Ecto neural progenitor cell (in vitro differentiated cells): ENCODE measurements around the gene RABEPK.
"Not testable (repeated sequence)": the region's sequence is repeated elsewhere in the genome, so short reads cannot be mapped to it uniquely, and the experiment has no call there.

ENCODE experiments used
- DNase-seq: peaks from one replicate; pipeline ENCODE4 v3.0.0-alpha.2; 2018; ENCODE audit warnings: low spot score

RABEPK gene, protein sequence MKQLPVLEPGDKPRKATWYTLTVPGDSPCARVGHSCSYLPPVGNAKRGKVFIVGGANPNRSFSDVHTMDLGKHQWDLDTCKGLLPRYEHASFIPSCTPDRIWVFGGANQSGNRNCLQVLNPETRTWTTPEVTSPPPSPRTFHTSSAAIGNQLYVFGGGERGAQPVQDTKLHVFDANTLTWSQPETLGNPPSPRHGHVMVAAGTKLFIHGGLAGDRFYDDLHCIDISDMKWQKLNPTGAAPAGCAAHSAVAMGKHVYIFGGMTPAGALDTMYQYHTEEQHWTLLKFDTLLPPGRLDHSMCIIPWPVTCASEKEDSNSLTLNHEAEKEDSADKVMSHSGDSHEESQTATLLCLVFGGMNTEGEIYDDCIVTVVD

GRCh38 chr9:125200216-125201047 is at the start of gene RABEPK:
Gene RABEPK, plus strand, starts transcription at chr9:125200542. Its CDS starts 2,472 bp downstream, at chr9:125203014.
- DNase-seq = peak; percentile 94

- DNase-seq = no peak
Measured at GRCh38 chr9:125151730-125152129, 48.6 kb upstream of the RABEPK start.

DNA sequence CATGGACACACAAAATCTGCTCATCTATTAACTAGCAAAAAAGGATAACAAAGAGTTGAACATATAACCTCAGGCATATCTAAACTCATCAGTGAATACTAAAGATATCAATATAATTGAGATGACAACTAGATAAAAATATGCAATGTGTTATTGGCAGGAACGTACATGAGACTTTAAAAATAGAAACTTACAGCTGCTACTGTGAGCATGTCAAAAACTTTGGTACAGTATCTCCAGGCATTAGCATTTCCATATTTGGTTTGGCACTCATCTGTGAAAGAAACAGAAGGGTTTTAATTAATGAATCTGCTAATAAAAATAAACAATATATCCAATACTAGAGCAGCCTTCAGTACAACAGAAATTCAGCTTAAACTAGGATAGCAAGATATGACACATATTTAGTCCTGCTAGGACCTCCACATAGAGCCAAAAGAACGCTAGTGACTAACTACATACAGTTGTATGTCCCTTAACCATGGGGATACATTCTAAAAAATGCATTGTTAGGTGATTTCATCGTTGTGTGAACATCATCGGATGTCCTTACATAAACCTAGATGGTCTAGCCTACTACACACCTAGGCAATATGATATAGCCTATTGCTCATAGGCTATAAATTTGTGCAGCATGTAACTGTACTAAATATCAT is 46.5 kb upstream of the RABEPK start:
- no peak for DNase-seq

DNA sequence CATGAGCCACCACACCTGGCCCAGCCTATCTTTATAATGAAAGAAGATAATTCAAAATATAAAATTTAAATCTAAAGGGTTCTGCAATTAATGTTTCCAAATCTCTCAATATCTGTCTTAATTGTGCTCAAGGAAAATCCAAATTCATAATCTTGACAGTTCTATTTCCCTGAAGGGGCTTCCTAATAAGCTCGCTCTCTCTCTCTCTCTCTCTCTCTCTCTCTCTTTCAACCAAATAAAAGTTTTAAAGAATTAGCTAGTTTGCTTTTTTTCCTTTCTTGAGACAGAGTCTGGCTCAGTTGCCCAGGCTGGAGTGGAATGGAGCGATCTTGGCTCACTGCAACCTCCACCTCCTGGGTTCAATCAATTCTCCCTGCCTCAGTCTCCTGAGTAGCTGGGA is 43.8 kb upstream of the RABEPK start:
- DNase-seq = no peak

DNA sequence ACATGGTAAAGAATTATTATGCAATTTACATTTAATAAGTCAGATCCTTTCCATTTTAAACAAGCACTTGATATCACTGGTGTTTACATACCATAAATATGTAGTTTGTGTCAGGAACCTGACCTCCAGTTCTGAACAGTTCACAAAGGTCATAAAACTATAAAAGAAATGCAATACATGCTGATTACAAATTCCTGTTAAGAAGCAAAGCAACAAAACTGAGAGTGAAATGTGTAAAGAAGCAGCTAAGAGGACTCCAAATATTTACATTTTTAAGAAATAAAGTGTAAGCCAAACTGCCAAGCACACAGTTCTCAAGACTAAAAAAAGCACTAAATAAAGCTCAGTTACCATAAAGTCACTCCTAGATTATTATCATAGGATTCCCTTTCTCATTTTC is 39.6 kb upstream of the RABEPK start:
- DNase-seq = no peak

DNA sequence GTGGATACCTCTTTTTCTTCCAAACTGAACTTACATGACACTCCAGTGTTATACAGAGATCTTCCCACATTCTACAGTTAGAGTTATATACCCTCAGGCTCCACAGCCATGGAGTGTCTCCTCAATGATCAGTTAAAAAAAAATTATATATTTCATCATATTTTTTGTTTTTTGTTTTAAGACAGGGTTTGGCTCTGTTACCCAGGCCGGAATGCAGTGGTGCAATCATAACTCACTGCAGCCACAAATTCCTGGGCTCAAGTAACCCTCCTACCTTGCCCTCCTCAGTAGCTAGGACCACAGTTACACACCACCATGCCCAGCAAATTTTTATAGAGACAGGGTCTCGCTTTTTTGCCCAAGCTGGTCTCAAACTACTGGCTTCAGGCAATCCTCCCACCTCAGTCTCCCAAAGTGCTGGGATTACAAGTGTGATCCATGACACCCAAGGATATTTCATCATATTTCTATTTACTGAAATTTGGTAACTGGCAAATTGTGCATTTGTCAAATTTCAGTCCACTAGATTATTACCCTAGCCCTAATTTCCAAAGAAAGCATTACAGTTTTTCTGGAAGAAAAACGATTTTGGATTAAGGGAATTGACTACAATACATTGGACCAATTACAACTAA is 38.9 kb upstream of the RABEPK start:
- DNase-seq = no peak

DNA sequence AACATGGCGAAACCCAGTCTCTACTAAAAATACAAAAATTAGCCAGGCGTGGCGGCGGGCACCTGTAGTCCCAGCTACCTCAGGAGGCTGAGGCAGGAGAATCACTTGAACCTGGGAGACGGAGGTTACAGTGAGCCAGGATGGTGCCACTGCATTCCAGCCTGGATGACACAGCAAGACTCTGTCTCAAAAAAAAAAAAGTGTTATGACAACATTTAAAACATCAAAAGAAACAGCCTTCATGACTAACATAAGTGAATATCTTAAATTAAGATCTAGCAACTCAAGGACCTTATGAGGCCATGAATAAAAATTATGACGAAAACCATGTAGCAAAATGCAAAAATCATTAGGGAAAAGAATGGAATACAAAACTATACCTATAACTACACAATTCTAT is 37.5 kb upstream of the RABEPK start:
- DNase-seq = not testable (repeated sequence)

DNA sequence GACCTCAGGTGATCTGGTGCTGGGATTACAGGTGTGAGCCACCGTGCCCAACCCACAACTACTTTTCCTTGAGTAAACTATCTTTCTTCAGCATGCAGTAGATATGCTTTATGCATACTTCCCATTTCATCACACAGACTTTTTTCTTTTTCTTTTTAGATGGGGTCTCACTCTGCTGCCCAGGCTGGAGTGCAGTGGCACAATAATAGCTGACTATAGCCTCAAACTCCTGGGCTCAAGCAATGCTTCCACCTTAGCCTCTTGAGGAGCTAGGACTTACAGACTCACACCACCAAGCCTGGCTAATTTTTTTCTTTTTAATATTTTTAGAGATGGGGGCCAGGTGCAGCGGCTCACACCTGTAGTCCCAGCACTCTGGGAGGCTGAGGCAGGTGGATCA is 33.6 kb upstream of the RABEPK start:
- no peak for DNase-seq

DNA sequence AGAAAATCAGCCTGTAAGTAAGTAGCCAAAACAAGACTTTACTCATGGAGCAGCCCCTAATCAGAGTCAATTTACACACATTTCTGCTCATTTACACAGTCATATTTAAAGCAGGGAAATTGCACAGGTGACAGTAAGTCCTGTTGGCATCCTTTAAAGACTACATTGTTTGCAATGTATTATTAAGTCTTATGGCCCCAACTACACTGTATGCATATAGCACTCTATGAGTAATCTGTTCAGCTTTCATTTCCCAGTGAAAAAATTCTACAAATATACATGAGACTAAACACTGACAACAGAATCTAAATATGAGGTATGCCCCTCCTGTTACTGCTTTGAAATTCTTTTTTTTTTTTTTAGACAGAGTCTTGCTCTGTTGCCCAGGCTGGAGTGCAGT is 30.4 kb upstream of the RABEPK start:
- DNase-seq = no peak

- no peak for DNase-seq
Measured at GRCh38 chr9:125172031-125172755, 28.1 kb upstream of the RABEPK start.

GRCh38 chr9:125176636-125177035 is 23.7 kb upstream of the RABEPK start:
- no peak for DNase-seq

GRCh38 chr9:125177888-125178287 is 22.5 kb upstream of the RABEPK start:
- no peak for DNase-seq

DNA sequence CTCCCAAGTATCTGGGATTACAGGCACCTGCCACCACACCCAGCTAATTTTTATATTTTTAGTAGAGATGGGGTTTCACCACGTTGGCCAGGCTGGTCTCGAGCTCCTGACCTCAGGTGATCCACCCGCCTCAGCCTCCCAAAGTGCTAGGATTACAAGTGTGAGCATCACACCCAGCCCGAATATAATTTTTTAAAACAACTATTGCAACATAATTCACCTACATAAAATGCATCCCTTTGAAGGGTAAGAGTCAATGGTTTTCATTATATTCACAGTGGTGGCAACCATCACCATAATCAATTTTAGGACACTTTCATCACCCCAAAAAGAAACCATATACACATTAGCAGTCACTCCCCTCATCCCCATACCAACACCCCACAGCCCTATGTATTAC is 20.6 kb upstream of the RABEPK start:
- DNase-seq = not testable (repeated sequence)

DNA sequence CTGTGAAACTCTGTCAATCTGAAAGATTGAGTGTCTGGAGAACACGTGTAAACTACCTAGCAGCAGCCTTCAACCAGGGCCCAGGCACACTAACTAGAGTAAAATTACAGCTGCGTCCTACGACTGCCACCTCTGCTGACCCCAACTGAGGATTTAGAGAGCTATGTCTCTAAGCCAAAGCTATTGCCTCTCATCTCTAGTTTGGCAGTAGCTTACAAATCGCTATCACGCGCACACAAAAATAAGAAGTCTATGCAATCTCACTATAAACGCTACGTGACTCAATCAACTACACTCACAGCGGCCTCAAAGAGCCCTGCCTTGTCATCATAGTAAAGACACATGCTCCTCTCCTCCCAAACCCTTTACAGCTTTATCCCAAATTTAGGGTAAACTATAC is 19.5 kb upstream of the RABEPK start:
- DNase-seq = no peak

GRCh38 chr9:125181756-125182155 is 18.6 kb upstream of the RABEPK start:
- DNase-seq = not testable (repeated sequence)

DNA sequence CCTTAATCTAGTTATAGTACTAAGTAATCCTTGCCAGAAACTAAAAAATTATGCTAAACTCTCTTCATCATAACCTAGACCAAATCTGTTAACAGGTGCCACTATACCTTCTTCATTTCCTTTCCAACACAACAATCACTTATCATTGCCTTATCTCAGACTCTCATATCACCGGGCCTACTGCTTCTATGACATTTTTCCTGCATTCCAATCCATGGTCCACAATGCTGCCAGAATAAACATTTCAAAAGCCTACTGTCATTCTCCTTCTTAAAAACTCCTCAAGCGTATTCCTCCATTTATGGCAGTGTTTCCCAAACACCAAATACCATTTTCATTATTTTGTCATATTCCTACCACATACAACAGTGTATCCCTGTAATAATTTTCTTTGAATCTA is 17.3 kb upstream of the RABEPK start:
- no peak for DNase-seq

GRCh38 chr9:125183561-125183960 is 16.8 kb upstream of the RABEPK start:
- DNase-seq = no peak

DNA sequence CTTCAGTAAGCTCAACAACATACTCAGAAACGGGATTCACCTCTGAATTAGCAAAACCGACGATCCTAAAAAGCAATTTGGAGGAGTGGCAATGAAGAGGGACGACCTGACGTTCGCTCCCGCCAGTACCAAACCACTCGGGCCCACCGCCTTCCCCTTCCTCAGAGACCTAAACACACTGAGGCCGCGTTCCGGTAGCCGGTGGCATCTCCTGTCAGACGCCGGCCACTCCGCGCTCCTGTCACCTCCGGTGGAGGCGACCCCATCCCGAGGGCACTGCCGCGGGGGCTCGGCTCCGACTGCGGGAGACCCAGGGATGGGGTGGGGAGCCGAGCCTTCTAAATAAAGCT is 11.4 kb upstream of the RABEPK start:
- no peak for DNase-seq

- DNase-seq = peak; percentile 98
Measured at GRCh38 chr9:125189361-125190289, 10.7 kb upstream of the RABEPK start, which contains the start of gene PPP6C. Gene PPP6C, minus strand, starts transcription at chr9:125189803. Its CDS starts 85 bp downstream, at chr9:125189718.

DNA sequence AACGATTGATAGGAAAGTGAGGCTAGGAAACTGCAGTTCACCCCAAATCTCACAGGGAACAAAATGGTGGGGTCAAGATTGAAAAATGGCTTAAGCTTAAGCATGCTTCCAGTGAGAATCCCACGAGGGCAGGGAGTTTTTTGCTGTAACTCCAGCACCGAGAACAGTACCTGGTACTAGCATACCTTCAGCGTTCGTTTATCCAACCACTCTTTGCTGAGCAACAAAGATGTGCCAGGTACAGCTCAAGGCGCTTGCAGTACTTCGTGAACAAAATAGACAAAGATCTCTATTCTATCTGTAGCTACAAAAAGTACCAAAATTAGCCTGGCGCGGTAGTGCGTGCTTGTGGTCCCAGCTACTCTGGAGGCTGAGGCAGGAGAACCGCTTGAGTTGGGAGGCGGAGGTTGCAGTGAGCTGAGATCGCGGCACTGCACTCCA is 10.0 kb upstream of the RABEPK start:
- DNase-seq = no peak
